Activated T-cell treated with anti-CD3 and anti-CD28 coated beads, Interleukin-2, amount 50 U/mL, for 24 hours (primary cell): Measurements from ENCODE around the gene GSTA4.

Experiments used
- DNase-seq: peaks from one replicate; pipeline ENCODE4 v3.0.0-alpha.2; 2020
- H3K27ac Mint-ChIP-seq: 2 replicates; pipeline ENCODE4 v1.8.0; 2020; ENCODE audit warnings: mild to moderate bottlenecking, mixed read lengths
- H3K27me3 Mint-ChIP-seq: 2 replicates; pipeline ENCODE4 v1.8.0; 2020; ENCODE audit warnings: mixed read lengths
- H3K36me3 Mint-ChIP-seq: 2 replicates; pipeline ENCODE4 v1.8.0; 2020; ENCODE audit warnings: low read depth, mixed read lengths
- H3K4me1 Mint-ChIP-seq: 2 replicates; pipeline ENCODE4 v1.8.0; 2020; ENCODE audit warnings: low read depth, mixed read lengths
- H3K4me3 Mint-ChIP-seq: 2 replicates; pipeline ENCODE4 v1.8.0; 2020; ENCODE audit warnings: mild to moderate bottlenecking, moderate library complexity, mixed read lengths
- H3K9me3 Mint-ChIP-seq: 2 replicates; pipeline ENCODE4 v1.8.0; 2020; ENCODE audit warnings: mixed read lengths

GSTA4 gene

DNA sequence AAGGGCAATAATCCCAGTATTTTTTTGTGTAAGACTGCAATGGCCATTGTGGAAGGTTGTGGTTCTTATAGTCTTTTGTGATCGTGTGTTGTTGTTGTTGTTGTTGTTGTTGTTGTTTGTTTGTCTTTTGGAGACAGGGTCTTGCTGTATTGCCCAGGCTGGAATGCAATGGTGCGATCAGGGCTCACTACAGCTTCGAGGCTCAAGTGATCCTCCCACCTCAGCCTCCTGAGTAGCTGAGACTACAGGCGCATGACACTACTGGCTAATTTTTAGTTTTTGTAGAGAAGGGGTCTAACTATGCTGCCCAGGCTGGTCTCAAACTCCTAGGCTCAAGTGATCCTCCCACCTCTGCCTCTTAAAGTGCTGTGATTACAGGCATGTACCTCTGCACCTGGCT, 3.5 kb upstream of the GSTA4 start:
- Mint-ChIP-seq H3K9me3 (no peaks in the 10 kb centered on the region), H3K27ac (no peak overlapping the region), H3K27me3 (peaks cover 4% of the 10 kb centered on the region), H3K36me3 (peaks cover 11% of the 10 kb centered on the region), H3K4me1 (peaks cover 29% of the 10 kb centered on the region), H3K4me3 (no peak overlapping the region)
- DNase-seq: no peak

DNA sequence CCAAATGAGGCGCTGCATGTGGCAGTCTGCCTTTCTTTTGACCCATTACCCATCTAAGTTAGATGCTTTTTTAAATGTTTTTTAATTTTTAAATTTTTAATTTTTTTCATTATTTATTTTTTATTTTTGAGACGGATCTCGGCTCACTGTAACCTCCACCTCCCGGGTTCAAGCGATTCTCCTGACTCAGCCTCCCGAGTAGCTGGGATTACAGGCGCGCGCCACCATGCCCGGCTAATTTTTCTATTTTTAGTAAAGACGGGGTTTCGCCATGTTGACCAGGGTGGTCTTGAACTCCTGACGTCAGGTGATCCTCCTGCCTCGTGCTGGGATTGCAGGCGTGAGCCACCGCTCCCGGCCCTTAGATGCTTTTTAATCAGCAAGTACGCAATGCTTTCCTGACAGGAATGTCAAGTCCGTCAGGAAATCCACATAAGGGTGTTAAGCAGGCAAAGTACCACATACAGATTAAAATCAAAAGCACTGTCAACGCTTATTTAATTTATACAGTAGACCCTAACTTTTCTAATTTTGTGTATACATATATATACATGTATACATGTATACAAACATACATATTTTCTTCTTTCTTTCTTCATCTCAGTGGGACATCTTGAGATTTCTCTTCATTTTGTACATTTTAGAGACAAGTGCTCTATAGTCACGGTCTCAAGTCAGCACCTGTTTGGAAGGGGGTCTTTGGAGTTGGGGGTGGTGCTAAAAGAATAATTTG, 995 bp upstream of the GSTA4 start:
- Mint-ChIP-seq H3K27ac (peak overlapping the region; percentile 100), H3K9me3 (no peaks in the 10 kb centered on the region), H3K27me3 (peaks cover 7% of the 10 kb centered on the region), H3K4me3 (peak overlapping the region; percentile 95), H3K4me1 (peaks cover 46% of the 10 kb centered on the region), H3K36me3 (peaks cover 18% of the 10 kb centered on the region)
- peak; percentile 64 for DNase-seq

DNA sequence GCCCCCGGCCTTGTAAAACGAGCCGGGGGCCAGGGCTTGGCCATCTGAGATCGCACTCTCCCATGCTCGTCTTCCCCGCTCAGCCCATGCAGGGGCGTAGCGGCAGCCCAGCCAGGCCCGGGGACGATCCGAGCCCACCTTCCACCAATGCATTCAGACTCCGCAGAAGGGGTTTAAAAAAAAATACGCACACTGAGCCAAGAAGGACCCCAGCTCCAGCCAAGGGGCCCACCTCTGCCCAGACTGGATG, 320 bp downstream of the GSTA4 start:
- peaks cover 7% of the 10 kb centered on the region for H3K27me3 Mint-ChIP-seq
- H3K4me3 Mint-ChIP-seq: peak overlapping the region; percentile 95
- DNase-seq: no peak
- peak overlapping the region; percentile 100 for H3K27ac Mint-ChIP-seq
- H3K4me1 Mint-ChIP-seq: peaks cover 57% of the 10 kb centered on the region
- H3K36me3 Mint-ChIP-seq: peaks cover 23% of the 10 kb centered on the region
- no peaks in the 10 kb centered on the region for H3K9me3 Mint-ChIP-seq

DNA sequence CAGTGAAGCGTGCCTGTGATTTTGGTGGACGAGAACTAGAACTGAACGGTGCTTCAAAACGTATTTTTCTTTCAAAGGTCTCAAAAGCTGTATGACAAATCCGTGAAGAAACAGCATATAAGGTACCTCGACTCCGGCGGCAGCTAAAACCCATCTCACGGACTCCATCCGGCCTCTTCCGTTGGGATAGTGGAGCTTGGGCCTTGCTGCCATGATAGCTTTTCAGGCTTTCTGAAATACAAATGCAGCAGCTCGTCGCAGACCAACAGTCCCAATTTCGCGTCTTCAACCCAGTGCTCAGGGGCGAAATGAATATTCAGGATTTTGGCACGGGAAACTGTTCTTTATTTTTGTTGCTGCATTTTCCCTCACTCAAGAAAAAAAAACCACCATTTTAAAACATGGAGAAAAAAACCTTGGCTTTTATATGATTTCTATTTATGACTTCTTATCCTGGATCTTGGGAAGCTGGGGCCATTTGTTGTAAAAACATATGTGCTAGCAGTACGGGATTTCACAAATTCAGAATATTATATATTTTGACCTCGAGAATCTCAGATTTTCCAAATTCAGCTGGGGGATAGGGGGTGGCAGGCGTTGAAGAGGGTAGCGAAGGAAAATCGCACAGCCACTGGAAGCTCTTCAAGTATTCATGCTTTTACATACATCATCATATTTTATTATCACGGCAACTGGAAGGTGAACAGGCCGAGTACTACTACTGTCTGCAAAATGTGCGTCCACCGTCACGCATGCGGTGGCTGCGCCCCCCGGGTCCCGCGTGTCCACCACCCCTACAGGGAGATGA, 849 bp downstream of the GSTA4 start:
- peaks cover 7% of the 10 kb centered on the region for H3K27me3 Mint-ChIP-seq
- peaks cover 62% of the 10 kb centered on the region for H3K4me1 Mint-ChIP-seq
- H3K4me3 Mint-ChIP-seq: peak overlapping the region; percentile 95
- peak overlapping the region; percentile 100 for H3K27ac Mint-ChIP-seq
- no peak for DNase-seq
- H3K36me3 Mint-ChIP-seq: peaks cover 23% of the 10 kb centered on the region
- H3K9me3 Mint-ChIP-seq: no peaks in the 10 kb centered on the region

DNA sequence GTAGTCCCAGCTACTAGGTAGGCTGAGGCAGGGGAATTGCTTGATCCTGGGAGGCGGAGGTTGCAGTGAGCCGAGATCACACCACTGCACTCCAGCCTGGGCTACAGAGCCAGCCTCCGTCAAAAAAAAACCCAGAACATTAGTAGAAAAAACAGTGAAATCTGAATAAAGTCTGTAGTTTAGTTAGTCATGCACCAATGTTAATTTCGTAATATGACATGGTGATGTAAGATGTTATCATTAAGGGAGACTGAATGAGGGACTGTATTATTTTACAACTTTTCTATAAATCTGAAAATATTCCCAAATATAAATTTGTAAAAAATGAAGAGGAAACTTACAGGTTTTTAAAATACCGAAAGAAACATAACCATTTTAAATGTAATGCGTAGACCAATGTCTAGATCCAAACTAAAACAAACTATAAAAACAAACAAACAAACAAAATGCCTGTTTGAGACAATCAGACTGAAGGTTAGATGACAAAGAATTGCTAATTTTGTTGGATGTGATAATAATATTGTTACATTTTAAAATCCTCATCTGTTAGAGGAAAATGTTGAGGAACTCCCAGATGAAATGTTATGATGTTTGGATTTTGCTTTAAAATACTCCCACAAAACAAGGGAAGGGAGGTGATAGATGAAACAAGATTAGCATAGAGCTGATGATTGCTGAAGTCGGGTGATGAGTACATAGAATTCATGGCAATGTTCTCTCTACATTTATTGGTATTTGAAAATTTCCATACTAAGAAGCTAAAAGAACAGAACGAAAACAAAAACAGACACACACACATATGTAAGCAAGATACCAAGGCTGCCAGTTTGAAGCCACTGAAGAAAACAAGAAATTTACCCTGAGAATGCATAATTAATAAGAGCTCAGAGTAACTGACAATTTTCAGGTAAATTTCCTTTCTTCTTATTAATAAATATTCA, 1.8 kb downstream of the GSTA4 start:
- Mint-ChIP-seq H3K36me3 (peaks cover 25% of the 10 kb centered on the region), H3K27ac (no peak overlapping the region), H3K9me3 (no peaks in the 10 kb centered on the region), H3K27me3 (peaks cover 7% of the 10 kb centered on the region), H3K4me1 (peaks cover 68% of the 10 kb centered on the region), H3K4me3 (peak overlapping the region; percentile 95)
- DNase-seq: no peak

DNA sequence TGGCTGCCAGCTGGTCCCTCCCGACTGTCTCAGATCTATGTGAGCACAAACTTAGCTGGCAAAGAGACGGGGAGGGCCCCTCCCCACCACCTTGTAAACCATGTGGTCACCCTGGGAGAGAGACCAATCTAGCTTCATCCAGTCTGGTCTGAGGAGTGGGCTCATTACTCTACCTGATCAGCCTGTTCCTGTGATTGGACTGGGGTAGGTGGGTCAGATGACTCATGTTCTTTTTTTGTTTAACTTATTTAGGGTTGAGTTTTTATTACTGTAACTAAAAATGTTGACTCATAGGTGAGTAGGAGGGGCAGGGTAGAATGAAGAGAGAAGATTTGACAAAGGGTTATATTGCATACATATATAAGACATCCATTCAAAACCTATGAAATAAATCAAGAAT, 4.7 kb downstream of the GSTA4 start:
- Mint-ChIP-seq H3K9me3 (no peaks in the 10 kb centered on the region), H3K4me1 (peaks cover 72% of the 10 kb centered on the region), H3K27ac (peak overlapping the region; percentile 88), H3K36me3 (peaks cover 22% of the 10 kb centered on the region), H3K4me3 (peak overlapping the region; percentile 37), H3K27me3 (peaks cover 7% of the 10 kb centered on the region)
- DNase-seq: peak; percentile 47

DNA sequence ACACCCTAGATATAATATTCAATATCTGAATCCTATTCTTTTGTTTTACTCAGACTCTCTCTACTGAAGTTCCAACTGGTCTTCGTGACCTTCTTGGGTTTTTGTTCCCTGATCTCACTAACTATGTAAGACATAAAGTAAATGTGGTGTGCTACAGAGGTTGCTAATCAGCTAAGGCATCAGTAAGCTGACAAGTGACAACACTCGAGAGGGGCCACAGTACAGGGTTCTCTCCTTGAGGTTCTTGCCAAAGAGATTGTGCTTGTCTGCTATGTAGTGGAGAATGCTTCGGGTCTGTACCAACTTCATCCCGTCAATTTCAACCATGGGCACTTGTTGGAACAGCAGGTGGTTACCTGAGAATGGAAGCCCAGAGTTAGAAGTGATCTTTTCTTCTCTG, 9.9 kb downstream of the GSTA4 start:
- H3K27me3 Mint-ChIP-seq: peaks cover 15% of the 10 kb centered on the region
- H3K4me3 Mint-ChIP-seq: no peak overlapping the region
- peak overlapping the region; percentile 9 for H3K27ac Mint-ChIP-seq
- peaks cover 21% of the 10 kb centered on the region for H3K36me3 Mint-ChIP-seq
- H3K4me1 Mint-ChIP-seq: peaks cover 77% of the 10 kb centered on the region
- H3K9me3 Mint-ChIP-seq: no peaks in the 10 kb centered on the region
- DNase-seq: no peak

DNA sequence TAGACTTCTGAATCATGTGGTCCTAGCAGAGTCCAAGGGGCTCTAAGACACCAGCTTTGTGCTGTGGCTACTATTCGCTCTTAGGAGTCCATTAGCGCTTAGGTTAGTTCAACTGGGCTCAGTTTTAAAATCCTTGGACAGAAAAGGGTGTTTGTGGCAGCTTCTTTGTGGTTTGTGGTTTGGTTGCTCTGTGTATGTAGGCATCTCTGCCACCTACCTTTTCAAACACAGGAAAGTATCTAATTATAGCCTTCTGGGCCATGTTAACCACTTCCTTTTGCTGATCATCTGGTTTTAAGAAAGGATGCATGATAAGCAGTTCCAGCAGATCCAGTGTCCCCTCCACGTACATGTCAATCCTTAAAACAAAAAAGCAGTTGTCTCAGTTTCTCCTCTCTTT, 10.8 kb downstream of the GSTA4 start:
- Mint-ChIP-seq H3K4me1 (peaks cover 67% of the 10 kb centered on the region), H3K9me3 (no peaks in the 10 kb centered on the region), H3K27me3 (peaks cover 15% of the 10 kb centered on the region), H3K36me3 (peaks cover 17% of the 10 kb centered on the region), H3K27ac (peak overlapping the region; percentile 79), H3K4me3 (peak overlapping the region; percentile 48)
- no peak for DNase-seq

DNA sequence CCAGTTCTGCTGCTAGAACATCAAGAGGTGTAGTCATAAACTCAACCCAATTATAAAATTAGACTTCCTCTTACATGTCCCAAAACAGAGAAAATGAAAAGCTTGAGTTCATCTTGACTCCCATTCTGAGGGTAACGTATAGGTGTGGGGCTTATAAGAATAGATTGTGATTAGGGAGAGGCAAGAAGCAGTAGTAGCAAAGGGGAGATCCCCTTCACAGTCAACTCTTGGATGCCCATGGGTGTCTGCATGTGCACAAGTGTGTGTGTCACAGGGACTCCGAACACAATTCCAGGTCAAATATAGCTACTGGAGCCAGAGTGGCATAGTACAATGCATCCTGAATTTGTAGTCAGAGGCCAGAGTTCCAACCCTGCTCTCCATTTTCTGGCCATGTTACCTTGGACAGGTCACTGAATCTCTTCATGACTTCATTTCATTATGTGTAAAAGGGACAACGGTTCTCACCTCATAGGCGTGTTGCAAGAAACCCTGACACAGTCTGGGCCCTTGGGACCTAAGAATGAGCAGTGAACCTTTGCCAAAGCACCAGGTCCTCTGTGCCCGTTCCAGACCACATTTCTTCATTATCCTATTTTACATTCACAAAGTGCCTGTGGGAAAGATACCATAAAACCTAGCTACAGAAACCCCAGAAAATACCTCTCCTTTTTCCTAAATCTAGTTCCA, 11.8 kb downstream of the GSTA4 start:
- H3K27ac Mint-ChIP-seq: peak overlapping the region; percentile 79
- H3K4me1 Mint-ChIP-seq: peaks cover 67% of the 10 kb centered on the region
- peak overlapping the region; percentile 48 for H3K4me3 Mint-ChIP-seq
- no peaks in the 10 kb centered on the region for H3K9me3 Mint-ChIP-seq
- H3K36me3 Mint-ChIP-seq: peaks cover 16% of the 10 kb centered on the region
- peaks cover 15% of the 10 kb centered on the region for H3K27me3 Mint-ChIP-seq
- no peak for DNase-seq

DNA sequence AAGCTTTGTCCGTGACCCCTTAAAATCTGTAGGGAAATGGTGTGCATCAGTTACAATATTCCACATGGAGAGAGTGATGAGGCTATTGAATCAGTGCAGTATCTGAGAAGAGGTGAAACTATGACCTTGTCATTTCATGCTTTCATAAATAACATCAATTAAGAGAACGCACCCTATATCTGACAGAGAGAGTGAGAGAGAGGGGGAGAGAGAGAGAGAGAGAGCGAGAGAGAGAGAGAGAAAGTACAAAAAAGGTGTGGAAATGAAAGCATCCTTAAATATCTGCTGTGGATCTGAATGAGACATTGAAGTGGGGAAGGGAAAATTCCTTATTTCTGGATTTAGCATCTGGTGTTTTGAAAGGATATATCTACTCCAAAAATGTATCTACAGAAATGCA, 12.4 kb downstream of the GSTA4 start:
- H3K4me3 Mint-ChIP-seq: no peak overlapping the region
- H3K9me3 Mint-ChIP-seq: no peaks in the 10 kb centered on the region
- H3K4me1 Mint-ChIP-seq: peaks cover 69% of the 10 kb centered on the region
- no peak for DNase-seq
- peaks cover 15% of the 10 kb centered on the region for H3K27me3 Mint-ChIP-seq
- H3K36me3 Mint-ChIP-seq: peaks cover 16% of the 10 kb centered on the region
- H3K27ac Mint-ChIP-seq: peak overlapping the region; percentile 45

DNA sequence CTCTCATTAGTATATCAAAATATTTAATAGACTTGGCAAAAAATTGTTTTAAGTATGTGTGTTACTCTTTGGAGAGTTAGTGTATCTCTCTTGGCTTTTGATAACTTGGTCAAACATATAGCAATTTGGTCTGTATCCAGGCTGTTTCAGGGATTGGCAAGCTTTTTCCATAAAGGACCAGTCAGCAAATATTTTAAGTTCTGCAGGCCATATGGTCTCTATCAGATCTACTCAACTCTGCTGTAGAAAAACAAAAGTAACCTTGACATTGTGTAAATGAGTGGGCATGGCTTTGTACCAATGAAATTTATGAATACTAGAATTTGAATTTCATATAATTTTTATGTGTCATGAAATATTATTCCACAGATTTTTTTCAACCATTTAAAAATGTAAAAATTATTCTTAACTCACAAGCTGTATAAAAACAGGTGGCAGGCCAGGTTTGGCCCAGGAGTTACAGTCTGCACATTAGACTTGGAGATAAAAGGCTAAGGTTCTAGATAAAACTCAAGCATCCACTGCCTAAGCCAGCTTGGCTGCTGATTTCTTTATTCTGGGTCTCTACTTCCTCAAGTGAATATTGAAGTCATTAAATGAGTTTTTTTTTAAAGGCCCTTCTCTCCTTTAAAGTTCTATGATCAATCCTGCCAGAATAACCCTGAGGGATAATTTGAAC, 13.7 kb downstream of the GSTA4 start:
- Mint-ChIP-seq H3K36me3 (peaks cover 16% of the 10 kb centered on the region), H3K27ac (peak overlapping the region; percentile 61), H3K27me3 (peaks cover 12% of the 10 kb centered on the region), H3K9me3 (no peaks in the 10 kb centered on the region), H3K4me1 (peaks cover 72% of the 10 kb centered on the region), H3K4me3 (no peak overlapping the region)
- DNase-seq: no peak

DNA sequence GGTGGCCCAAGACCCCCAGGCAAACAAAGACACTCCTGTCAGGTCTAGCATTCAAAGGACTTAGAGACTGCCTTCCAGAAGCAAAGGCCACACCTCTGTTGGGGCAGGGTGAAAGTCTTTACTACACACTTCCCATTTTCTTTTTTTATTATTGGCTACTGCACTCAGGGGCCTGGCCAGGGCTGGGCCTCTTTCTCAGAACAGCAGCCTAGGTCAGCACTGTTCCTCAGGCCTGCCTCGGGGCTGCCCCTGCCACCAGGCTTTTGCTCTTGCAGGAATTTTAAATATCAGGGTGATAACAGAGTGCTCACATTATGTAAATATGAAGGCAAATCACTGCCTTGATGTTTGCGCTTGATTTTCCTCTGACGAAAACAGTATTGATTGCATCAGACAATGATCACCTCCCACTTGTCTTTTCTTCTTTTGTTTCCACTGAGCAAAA, 18.5 kb downstream of the GSTA4 start:
- H3K36me3 Mint-ChIP-seq: no peaks in the 10 kb centered on the region
- peak overlapping the region; percentile 35 for H3K4me3 Mint-ChIP-seq
- peak overlapping the region; percentile 85 for H3K27ac Mint-ChIP-seq
- H3K27me3 Mint-ChIP-seq: peaks cover 8% of the 10 kb centered on the region
- no peaks in the 10 kb centered on the region for H3K9me3 Mint-ChIP-seq
- peak; percentile 53 for DNase-seq
- H3K4me1 Mint-ChIP-seq: peaks cover 43% of the 10 kb centered on the region

DNA sequence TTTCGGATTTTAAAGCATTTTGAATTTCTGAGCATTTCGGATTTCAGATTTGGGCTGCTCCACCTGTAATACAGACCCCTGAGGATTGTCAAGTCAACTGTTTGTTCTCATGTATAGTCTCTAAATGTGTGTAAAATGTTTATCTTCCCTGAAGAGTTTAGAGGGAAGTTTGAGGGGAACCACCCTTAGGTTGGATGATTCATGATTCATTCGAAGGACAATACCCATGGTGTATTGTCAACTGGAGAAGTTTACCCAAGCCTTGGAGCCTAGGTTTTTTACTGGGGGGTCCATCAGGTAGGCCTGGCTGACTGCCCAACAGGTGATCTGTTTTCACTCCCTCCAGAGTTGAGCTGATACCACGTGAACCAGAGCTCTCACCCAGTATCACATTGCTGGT, 18.9 kb downstream of the GSTA4 start:
- Mint-ChIP-seq H3K36me3 (no peaks in the 10 kb centered on the region), H3K9me3 (no peaks in the 10 kb centered on the region), H3K4me1 (peaks cover 41% of the 10 kb centered on the region), H3K4me3 (peak overlapping the region; percentile 35), H3K27me3 (peaks cover 6% of the 10 kb centered on the region), H3K27ac (peak overlapping the region; percentile 85)
- no peak for DNase-seq
